Liver (tissue), 3 donors: ENCODE data around the gene EMP1.

Experiments used
- ATF3 ChIP-seq: IDR thresholded peaks from 2 replicates; pipeline ENCODE4 v1.6.1; 2016; ENCODE audit warnings: antibody characterized with exemption
- CTCF ChIP-seq: fragments of 150-350 bp; IDR thresholded peaks from 2 replicates; pipeline ENCODE4 v1.5.1; 2017; ENCODE audit warnings: improper control_type of control experiment, low read depth, low read length; ENCODE audit not compliant: missing input control
- EGR1 ChIP-seq, 2 donors: IDR thresholded peaks; 2 replicates each; pipeline ENCODE4 v1.6.1; 2016 to 2018; ENCODE audit warnings: antibody characterized with exemption in 2 of 2, low read depth in 2 of 2
- FOXA1 ChIP-seq: IDR thresholded peaks from 2 replicates; pipeline ENCODE4 v1.6.1; 2016; ENCODE audit warnings: antibody characterized with exemption
- JUND ChIP-seq, 2 donors: IDR thresholded peaks; 2 replicates each; pipeline ENCODE4 v1.6.1; 2016; ENCODE audit warnings: antibody characterized with exemption in 2 of 2
- ZBTB33 ChIP-seq: IDR thresholded peaks from 2 replicates; pipeline ENCODE4 v1.6.1; 2016; ENCODE audit warnings: antibody characterized with exemption
- TF ChIP-seq, protein P1 (sequence below): IDR thresholded peaks from 2 replicates; pipeline ENCODE4 v1.6.1; 2016; ENCODE audit warnings: antibody characterized with exemption, mild to moderate bottlenecking
- TF ChIP-seq, protein P2 (sequence below): IDR thresholded peaks from 2 replicates; pipeline ENCODE4 v1.6.1; 2016; ENCODE audit warnings: antibody characterized with exemption
- donor health status: healthy.
- donor health status: healthy.

- TF ChIP-seq, protein P1, sequence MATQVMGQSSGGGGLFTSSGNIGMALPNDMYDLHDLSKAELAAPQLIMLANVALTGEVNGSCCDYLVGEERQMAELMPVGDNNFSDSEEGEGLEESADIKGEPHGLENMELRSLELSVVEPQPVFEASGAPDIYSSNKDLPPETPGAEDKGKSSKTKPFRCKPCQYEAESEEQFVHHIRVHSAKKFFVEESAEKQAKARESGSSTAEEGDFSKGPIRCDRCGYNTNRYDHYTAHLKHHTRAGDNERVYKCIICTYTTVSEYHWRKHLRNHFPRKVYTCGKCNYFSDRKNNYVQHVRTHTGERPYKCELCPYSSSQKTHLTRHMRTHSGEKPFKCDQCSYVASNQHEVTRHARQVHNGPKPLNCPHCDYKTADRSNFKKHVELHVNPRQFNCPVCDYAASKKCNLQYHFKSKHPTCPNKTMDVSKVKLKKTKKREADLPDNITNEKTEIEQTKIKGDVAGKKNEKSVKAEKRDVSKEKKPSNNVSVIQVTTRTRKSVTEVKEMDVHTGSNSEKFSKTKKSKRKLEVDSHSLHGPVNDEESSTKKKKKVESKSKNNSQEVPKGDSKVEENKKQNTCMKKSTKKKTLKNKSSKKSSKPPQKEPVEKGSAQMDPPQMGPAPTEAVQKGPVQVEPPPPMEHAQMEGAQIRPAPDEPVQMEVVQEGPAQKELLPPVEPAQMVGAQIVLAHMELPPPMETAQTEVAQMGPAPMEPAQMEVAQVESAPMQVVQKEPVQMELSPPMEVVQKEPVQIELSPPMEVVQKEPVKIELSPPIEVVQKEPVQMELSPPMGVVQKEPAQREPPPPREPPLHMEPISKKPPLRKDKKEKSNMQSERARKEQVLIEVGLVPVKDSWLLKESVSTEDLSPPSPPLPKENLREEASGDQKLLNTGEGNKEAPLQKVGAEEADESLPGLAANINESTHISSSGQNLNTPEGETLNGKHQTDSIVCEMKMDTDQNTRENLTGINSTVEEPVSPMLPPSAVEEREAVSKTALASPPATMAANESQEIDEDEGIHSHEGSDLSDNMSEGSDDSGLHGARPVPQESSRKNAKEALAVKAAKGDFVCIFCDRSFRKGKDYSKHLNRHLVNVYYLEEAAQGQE: no peak
- no peak for TF ChIP-seq JUND (IDR thresholded peaks at IDR 0.05)
- TF ChIP-seq CTCF: no peak
- TF ChIP-seq EGR1 (IDR thresholded peaks at IDR 0.05; ENCODE audit: low read depth in 2 of 2): no peak
- TF ChIP-seq ZBTB33: no peak
- TF ChIP-seq FOXA1: no peak
- TF ChIP-seq ATF3: no peak
- TF ChIP-seq, protein P2, sequence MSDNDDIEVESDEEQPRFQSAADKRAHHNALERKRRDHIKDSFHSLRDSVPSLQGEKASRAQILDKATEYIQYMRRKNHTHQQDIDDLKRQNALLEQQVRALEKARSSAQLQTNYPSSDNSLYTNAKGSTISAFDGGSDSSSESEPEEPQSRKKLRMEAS: no peak
Measured at GRCh38 chr12:13229504-13229903, 33.0 kb downstream of the EMP1 start.
